OCI-M1 (cell line): ENCODE measurements around the gene PLTP.
"Not testable (repeated sequence)": the region's sequence is repeated elsewhere in the genome, so short reads cannot be mapped to it uniquely, and the experiment has no call there.

Source experiments
- DNase-seq: peaks from one replicate; lab custom pipeline; 2025; lab: John Stamatoyannopoulos, UW

PLTP gene

GRCh38 chr20:45897289-45897688 is 14.7 kb downstream of the PLTP start:
- DNase-seq: no peak

DNA sequence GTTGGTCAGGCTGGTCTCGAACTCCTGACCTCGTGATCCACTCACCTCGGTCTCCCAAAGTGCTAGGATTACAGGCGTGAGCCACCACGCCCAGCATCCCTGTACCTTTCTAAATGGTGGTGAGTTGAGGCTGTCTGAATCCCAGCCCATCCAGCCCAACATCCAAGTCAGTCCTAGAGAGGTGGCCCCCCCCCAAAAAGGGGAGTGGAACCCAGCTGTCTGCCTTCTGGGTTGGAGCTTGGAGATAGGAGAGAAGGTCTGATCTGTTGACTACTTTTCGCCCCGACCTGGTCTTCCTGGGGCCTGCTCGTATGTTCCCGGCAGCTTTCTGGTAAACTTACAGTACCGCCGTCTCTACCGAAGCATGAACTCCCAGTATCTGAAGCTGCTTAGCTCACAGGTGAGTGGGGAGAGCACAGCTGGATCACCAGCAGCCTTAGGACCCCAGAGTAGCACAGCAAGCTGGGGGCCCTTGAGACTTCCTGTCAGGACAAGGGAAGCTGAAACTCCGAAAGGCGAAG is 15.3 kb downstream of the PLTP start:
- DNase-seq: no peak

DNA sequence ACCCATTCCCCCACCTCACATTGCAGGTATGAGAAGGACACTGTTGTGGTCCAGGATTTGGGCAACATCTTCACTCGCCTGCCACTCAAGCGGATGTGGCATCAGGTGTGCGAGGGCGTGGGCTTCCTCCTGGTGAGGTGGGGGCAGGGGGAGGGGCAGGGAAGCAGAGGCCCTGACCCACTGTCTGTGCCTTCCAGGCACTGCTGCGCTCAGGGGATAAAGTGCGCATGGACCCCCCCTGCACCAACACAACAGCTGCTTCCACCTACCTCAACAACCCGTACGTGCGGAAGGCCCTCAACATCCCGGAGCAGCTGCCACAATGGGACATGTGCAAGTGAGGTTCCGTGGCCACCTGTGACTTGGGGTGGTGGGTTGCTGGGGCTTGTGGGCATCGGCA is 17.2 kb downstream of the PLTP start:
- no peak for DNase-seq

DNA sequence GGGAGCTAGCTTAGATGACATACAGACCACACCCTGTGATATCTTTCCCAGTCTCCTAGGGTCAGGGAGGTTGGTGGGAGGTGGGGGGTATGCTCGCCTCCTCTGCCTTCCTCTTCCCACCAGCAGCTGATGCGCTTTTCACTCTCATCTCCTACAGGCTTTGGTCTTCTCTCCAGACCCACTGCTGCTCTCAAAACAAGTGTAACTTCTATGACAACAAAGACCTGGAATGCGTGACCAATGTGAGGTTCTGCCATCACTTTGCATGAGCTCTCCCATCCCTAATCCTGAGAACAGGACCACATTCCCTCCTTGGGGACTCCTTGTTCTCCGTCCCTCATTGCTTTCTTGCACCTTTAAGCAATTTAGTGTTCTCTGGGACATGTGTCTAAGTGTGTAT is 18.1 kb downstream of the PLTP start:
- DNase-seq: no peak

- no peak for DNase-seq
Observed at GRCh38 chr20:45892828-45893500, 19.0 kb downstream of the PLTP start.

DNA sequence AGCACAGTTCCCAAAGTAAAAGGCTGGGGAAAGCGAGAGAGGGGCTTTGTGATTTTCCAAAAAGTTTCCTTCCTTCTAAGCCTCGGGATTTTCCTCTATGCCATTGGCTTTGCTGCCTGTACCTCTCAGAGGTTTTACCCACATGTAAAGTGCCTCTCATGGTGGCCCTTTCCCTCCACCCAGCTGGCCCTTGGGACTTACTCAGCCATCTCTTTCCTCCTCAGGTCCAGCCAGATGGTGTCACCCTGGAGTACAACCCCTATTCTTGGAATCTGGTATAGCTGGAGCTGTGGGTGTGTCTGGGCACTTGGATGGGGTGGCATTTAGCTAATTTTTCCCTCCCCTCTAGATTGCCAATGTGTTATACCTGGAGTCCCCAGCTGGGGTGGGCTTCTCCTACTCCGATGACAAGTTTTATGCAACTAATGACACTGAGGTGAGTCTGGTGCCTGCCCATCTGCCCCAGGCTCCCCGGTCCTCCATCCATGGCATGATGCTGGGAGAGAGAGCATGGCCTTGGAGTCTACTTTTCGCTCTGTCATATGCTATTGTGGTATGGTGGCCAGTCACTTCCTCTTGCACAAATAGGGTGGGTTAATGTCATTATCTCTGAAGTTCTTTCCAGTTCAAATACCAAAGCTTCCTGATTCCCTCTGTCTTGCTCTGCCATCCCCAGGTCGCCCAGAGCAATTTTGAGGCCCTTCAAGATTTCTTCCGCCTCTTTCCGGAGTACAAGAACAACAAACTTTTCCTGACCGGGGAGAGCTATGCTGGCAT is 19.7 kb downstream of the PLTP start:
- peak; percentile 48 for DNase-seq

GRCh38 chr20:45890985-45891983 is 20.7 kb downstream of the PLTP start, which contains the start of the genes CTSA and NEURL2:
CTSA (plus strand) TSS chr20:45891335; CDS start chr20:45891569, 234 bp downstream.
NEURL2 (minus strand) TSS chr20:45891208; CDS start chr20:45890991, 217 bp downstream.
- DNase-seq: peak; percentile 92

DNA sequence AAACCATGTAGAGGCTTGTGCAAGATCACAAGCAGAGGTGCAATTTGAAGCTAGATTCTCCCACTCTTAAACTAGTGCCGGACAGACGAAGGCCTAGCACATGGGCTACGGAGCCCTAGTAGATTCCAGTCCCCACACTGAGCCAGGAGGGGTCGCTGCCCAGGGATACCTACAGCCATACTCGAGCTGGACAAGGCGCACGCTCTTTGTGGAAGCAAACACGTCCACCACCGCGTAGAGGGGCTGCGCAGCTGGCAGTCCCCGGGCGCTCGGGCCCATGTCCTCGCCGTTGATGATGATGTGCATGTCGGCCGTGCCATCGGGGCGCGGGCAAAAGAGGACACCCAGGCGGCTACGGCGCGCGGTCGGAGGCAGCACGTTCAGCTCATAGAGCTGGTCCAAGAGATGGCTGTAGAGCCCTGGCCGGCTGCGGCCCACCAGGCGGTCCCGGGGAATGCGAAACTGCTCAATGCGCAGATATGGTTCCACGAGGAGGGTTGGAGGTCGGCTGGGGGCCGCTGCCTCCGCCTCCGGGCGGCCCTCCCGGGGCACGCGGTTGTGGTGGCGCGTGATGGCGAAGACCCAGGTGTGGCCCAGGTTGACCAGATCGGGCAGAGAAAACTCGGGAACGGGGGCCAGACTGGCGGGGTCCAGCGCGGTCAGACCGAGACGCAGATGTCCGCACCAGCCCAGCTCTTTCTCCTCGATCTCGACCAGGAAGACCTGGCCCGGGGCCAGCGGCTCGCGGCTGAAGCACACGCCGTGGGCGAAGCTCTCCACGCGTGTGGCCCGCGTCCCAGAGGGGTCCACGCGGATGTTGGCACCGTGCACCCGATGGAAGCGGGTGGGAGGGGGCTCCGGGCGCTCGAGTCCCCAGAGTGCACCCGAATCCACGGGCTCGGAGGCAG is 21.6 kb downstream of the PLTP start:
- no peak for DNase-seq

- DNase-seq: no peak
Observed at GRCh38 chr20:45888681-45889080, 23.3 kb downstream of the PLTP start.

- no peak for DNase-seq
Observed at GRCh38 chr20:45887346-45887715, 24.6 kb downstream of the PLTP start, which contains the start of gene SPATA25. SPATA25 (minus strand) TSS chr20:45887622; CDS start chr20:45887590, 32 bp downstream.

DNA sequence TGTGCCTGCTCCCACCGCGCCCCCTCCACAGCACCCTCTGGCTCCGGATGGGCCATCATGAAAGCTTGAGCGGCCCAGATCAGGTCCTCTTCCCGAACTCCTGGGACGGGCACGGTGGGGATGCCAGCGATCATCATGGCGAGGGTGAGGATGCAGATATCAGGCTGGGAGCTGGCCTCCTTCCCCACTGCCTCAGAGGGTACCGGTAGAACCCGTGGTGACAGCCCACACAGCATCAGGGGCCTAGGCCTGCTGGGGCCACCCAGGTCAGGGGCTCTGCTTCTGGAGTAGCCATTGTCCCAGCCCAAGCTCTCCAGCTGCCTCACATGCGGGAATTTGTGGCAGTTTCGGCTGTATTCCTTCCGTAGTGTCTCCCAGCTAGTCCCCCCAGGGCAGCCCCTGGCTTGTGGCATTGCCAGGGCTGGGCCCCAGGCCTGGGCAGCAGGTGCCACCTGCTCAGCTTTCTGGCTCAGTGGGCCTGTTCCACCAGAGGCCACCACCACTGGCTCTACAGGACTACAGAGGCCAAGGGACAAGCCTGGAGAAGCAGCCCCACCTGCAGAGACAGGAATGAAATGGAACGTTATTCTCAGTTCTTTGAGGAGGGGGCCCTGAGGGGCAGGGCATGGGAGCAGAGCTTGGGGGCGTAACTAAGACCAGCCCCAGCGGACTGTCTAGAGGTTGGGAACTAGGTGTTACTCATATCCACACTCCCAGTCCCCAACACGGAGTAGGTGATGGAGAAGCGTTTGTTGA is 25.2 kb downstream of the PLTP start:
- no peak for DNase-seq

- no peak for DNase-seq
Observed at GRCh38 chr20:45883100-45883469, 28.9 kb downstream of the PLTP start.

GRCh38 chr20:45882469-45883099 is 29.4 kb downstream of the PLTP start:
- DNase-seq: no peak

DNA sequence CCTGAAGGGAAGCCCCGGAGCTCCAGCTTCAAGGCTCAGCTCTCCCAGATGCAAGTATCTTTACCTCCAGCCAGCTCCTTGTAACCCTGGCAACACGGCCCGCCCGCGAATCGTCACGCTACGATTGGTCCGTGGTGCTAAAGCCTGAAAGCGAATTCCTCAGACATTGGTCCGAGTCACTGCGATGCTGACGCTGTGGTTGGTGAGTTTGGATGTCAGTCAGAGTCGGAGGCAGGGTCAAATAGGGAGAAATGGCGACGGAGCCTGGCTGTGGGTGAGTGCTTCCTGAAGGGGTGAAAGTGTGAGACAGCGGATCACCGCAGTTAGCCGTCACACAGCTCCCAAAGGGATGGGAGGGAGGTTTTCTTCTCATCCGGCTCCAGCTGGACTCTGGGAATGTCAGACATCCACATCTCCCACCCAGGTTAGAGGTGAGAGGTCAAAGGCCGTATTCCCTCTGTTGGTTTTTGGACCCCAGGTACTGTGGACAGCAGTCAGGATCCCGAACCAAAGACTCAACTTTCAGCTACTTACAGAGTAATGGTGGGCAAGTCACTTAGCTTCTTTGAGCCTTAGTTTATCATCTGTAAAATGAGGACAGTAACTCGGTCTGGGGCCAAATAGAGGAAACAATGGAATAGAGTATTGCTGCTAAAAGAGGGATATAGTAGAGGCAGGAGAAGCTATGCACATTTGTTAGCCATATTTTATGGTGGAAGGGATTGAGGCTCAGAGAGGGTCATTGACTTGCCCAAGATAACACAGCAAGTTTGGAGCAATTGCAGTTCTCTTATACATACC is 30.8 kb downstream of the PLTP start, which contains the start of gene ZSWIM1:
Gene ZSWIM1, plus strand, starts transcription at position 240 of the 801 bp plus-strand sequence. CDS start 1,366 bp downstream, outside the sequence.
- DNase-seq: peak; percentile 99

DNA sequence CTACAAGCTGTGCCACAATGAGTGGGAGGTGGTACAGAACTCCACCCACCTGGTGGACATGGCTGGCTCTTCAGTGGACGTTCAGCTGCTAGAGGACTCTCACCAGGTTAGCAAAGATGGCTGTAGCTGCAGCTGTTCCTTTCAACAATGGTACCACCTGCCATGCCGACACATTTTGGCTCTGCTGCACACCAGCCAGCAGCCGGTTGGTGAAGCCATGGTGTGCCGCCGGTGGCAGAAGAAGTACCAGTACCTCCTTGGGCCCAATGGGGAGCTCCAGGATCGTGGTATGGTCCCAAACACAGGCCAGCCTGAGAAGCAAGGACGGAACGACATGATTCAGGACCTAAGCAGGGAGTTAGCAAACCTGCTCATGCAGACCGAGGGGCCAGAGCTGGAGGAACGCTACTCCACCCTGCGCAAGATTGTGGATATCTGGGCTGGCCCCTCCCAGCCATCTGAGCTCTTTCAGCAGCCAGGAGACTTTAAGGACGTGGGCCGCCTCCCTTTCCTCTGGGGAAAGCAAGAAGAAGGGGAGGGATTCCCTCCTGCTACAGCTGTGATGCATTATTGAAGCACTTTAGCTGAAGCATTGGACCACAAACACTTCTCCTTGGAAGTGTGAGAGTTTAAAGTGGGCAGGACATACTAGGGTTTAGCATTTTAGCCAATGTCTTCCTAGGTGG is 33.7 kb downstream of the PLTP start:
- no peak for DNase-seq

GRCh38 chr20:45874576-45874975 is 37.4 kb downstream of the PLTP start:
- DNase-seq: no peak

DNA sequence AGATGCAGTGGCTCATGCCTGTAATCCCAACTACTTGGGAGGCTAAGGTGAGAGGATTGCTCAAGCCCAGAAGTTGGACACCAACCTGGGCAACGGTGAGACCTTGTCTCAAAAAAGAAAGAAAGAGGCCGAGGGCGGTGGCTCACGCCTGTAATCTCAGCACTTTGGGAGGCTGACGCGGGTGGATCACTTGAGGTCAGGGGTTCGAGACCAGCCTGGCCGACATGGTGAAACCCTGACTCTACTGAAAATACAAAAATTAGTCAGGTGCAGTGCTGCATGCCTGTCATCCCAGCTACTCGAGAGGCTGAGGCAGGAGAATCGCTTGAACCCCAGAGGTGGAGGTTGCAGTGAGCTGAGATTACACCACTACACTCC is 37.9 kb downstream of the PLTP start:
- not testable (repeated sequence) for DNase-seq
